ENCODE data around the gene SMG6.

GRCh38 chr17:2055292-2056205, 248.0 kb downstream of the SMG6 start:
- TF ChIP-seq, protein P1, sequence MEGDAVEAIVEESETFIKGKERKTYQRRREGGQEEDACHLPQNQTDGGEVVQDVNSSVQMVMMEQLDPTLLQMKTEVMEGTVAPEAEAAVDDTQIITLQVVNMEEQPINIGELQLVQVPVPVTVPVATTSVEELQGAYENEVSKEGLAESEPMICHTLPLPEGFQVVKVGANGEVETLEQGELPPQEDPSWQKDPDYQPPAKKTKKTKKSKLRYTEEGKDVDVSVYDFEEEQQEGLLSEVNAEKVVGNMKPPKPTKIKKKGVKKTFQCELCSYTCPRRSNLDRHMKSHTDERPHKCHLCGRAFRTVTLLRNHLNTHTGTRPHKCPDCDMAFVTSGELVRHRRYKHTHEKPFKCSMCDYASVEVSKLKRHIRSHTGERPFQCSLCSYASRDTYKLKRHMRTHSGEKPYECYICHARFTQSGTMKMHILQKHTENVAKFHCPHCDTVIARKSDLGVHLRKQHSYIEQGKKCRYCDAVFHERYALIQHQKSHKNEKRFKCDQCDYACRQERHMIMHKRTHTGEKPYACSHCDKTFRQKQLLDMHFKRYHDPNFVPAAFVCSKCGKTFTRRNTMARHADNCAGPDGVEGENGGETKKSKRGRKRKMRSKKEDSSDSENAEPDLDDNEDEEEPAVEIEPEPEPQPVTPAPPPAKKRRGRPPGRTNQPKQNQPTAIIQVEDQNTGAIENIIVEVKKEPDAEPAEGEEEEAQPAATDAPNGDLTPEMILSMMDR (IDR thresholded peaks at IDR 0.05) = no peak
- TF ChIP-seq JUND (IDR thresholded peaks at IDR 0.05) = no peak
- TF ChIP-seq EP300 (IDR thresholded peaks at IDR 0.05; ENCODE audit: borderline replicate concordance in 1 of 2, low read depth in 1 of 2, low read length in 1 of 2) = no peak
- TF ChIP-seq, protein P2, sequence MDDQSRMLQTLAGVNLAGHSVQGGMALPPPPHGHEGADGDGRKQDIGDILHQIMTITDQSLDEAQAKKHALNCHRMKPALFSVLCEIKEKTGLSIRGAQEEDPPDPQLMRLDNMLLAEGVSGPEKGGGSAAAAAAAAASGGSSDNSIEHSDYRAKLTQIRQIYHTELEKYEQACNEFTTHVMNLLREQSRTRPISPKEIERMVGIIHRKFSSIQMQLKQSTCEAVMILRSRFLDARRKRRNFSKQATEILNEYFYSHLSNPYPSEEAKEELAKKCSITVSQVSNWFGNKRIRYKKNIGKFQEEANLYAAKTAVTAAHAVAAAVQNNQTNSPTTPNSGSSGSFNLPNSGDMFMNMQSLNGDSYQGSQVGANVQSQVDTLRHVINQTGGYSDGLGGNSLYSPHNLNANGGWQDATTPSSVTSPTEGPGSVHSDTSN (IDR thresholded peaks at IDR 0.05) = no peak
